ENCODE results near the gene DNAH11. TPM values are rescaled to one million over a fixed set of nuclear protein-coding genes. Genes with fewer than 3 reads are reported as not detected.

DNAH11 gene
- total and polyA plus RNA-seq, 2 of the 8 experiments (the other 6 are each of a cell fraction or from before 2014, with no cell fraction given): 1.8 to 4.9 TPM

GRCh38 chr7:21731977-21732376 lies 189.1 kb downstream of the DNAH11 start:
- Histone ChIP-seq H2AK5ac (ENCODE audit: low read depth, low read length) (no peak overlapping the region), H3K9ac (replicated peaks in 1 of 4; ENCODE audit: extremely low read depth in 1 of 4, low read depth in 3 of 4, low read length in 3 of 4) (no peak overlapping the region), H3K18ac (ENCODE audit: extremely low read depth, low read length) (no peak overlapping the region), H3K9me3 (ENCODE audit: insufficient read depth in 2 of 2, low read depth in 1 of 2, low read length in 1 of 2) (no peaks in the 10 kb centered on the region), H3K27me3 (replicated peaks in 1 of 4; ENCODE audit: control insufficient read depth in 3 of 4, extremely low read depth in 1 of 4, insufficient read depth in 3 of 4, low read length in 3 of 4) (peaks cover 0 to 1% (median 0%) of the 10 kb centered on the region in 4 experiments; a peak in 1 of 7 replicates), H3K23me2 (ENCODE audit: low read depth, low read length) (no peaks in the 10 kb centered on the region), H3K4me2 (ENCODE audit: insufficient read depth in 1 of 2, low read depth in 2 of 2, low read length in 2 of 2) (no peak overlapping the region), H3K79me1 (ENCODE audit: low read depth, low read length) (no peaks in the 10 kb centered on the region), H2BK20ac (ENCODE audit: low read length) (no peak overlapping the region), H3K56ac (replicated peaks; ENCODE audit: insufficient read length, low read depth, low read length) (no peak overlapping the region), H3K79me2 (ENCODE audit: control insufficient read depth in 1 of 2, insufficient read depth in 2 of 2, low read length in 2 of 2) (no peaks in the 10 kb centered on the region), H3K23ac (ENCODE audit: insufficient read length) (no peak overlapping the region), H4K8ac (ENCODE audit: extremely low read depth, insufficient read depth, low read length) (no peak overlapping the region), H3K4me1 (replicated peaks in 1 of 4; ENCODE audit: control insufficient read depth in 3 of 4, insufficient read depth in 4 of 4, low read length in 3 of 4) (no peaks in the 10 kb centered on the region), H2BK12ac (ENCODE audit: low read depth, low read length) (no peak overlapping the region), H4K20me1 (replicated peaks in 1 of 2; ENCODE audit: control insufficient read depth in 1 of 2, insufficient read depth in 2 of 2, low read length in 2 of 2) (no peaks in the 10 kb centered on the region), H2AFZ (ENCODE audit: low read length) (no peak overlapping the region), H2BK15ac (ENCODE audit: low read length) (no peak overlapping the region), H3K4me3 (ENCODE audit: extremely low read depth in 1 of 4, insufficient read depth in 2 of 4, low read depth in 3 of 4, low read length in 4 of 4) (no peak overlapping the region), H3K14ac (ENCODE audit: insufficient read length) (no peak overlapping the region), H4K5ac (ENCODE audit: insufficient read length, low read depth, low read length) (no peak overlapping the region), H3K27ac (ENCODE audit: low read depth, low read length) (no peak overlapping the region), H2BK120ac (replicated peaks; ENCODE audit: low read depth, low read length) (no peak overlapping the region), H2BK5ac (ENCODE audit: low read depth, low read length) (no peak overlapping the region), H3K4ac (replicated peaks; ENCODE audit: insufficient read length, low read depth, low read length) (no peak overlapping the region), H4K91ac (replicated peaks; ENCODE audit: insufficient read length, low read length) (no peak overlapping the region), H3K36me3 (ENCODE audit: control insufficient read depth in 2 of 4, insufficient read depth in 4 of 4, low read length in 3 of 4) (no peaks in the 10 kb centered on the region)
- DNase-seq (ENCODE audit: low read depth in 1 of 2, low spot score in 2 of 2): no peak
- WGBS, 2 experiments (ENCODE audit: extremely low coverage in 1 of 2, insufficient coverage in 1 of 2, insufficient read length in 1 of 2, insufficient replicate concordance in 2 of 2, low coverage in 1 of 2, low lambda C conversion rate in 2 of 2, missing lambda C conversion rate in 1 of 2): 87% methylated on average over 3 of the region's 3 CpGs; no CpG with 5 or more reads in 1 of the 2 experiments
- ChIA-PET POLR2A (ENCODE audit: partially characterized antibody) (no interaction called here), CTCF (ENCODE audit: partially characterized antibody) (no interaction called here)
- FAIRE-seq: no peak
- TF ChIP-seq POU5F1 (IDR thresholded peaks at IDR 0.05; ENCODE audit: low read depth, low read length): no peak
- TF ChIP-seq ZNF274 (IDR thresholded peaks at IDR 0.05; ENCODE audit: borderline replicate concordance, extremely low read depth, low read length): no peak
- TF ChIP-seq CTCF (IDR thresholded peaks at IDR 0.05; ENCODE audit: control extremely low read depth in 1 of 3, insufficient read depth in 1 of 3, low read depth in 1 of 3, low read length in 3 of 3): no peak
- TF ChIP-seq ATF2 (IDR thresholded peaks at IDR 0.05; ENCODE audit: low read length): no peak
- TF ChIP-seq ATF3 (IDR thresholded peaks at IDR 0.05; ENCODE audit: insufficient read depth, low read depth, low read length): no peak
- TF ChIP-seq ASH2L (IDR thresholded peaks at IDR 0.05; ENCODE audit: low read length): no peak
- no peak for TF ChIP-seq MAX (IDR thresholded peaks at IDR 0.05)
- TF ChIP-seq JUN (IDR thresholded peaks at IDR 0.05; ENCODE audit: low read depth, low read length): no peak
- no peak for TF ChIP-seq HDAC2 (IDR thresholded peaks at IDR 0.05; ENCODE audit: borderline replicate concordance in 1 of 2, low read depth in 2 of 2, low read length in 2 of 2)
